GM23338 (cell line): Measurements from ENCODE around the gene PPIP5K2. TPM values are rescaled to one million over a fixed set of nuclear protein-coding genes. Genes with fewer than 3 reads are reported as not detected.

ENCODE experiments used
- ATAC-seq: fragments of 200-7000 bp; cut with Tn5 transposase; 3 replicates; pipeline ENCODE4 v1.9.1; 2020
- DNase-seq: peaks from one replicate; pipeline ENCODE4 v3.0.0-alpha.2; 2015; ENCODE audit warnings: low spot score
- H2AFZ ChIP-seq: fragments of 200-600 bp; sonication (generic); 2 replicates; pipeline ENCODE4 v1.8.0; 2016; ENCODE audit warnings: antibody characterized with exemption, mild to moderate bottlenecking, moderate library complexity
- H3F3A ChIP-seq: fragments of 200-600 bp; sonication (generic); replicated peaks from 2 replicates; pipeline ENCODE4 v1.8.0; 2017; ENCODE audit warnings: antibody characterized with exemption, mixed run types, low read depth
- H3K27ac ChIP-seq: fragments of 200-600 bp; sonication (generic); 2 replicates; pipeline ENCODE4 v1.6.1; 2016; ENCODE audit warnings: low read depth
- H3K27me3 ChIP-seq: fragments of 200-600 bp; sonication (generic); 2 replicates; pipeline ENCODE4 v1.8.0; 2016; ENCODE audit warnings: mild to moderate bottlenecking, mixed run types, moderate library complexity; ENCODE audit not compliant: insufficient read depth
- H3K36me3 ChIP-seq: fragments of 200-600 bp; sonication (generic); 2 replicates; pipeline ENCODE4 v1.8.0; 2016; ENCODE audit warnings: mild to moderate bottlenecking; ENCODE audit not compliant: insufficient read depth
- H3K4me1 ChIP-seq: fragments of 200-600 bp; sonication (generic); 2 replicates; pipeline ENCODE4 v1.8.0; 2016; ENCODE audit warnings: mild to moderate bottlenecking, moderate library complexity; ENCODE audit not compliant: insufficient read depth
- H3K4me2 ChIP-seq: fragments of 200-600 bp; sonication (generic); 2 replicates; pipeline ENCODE4 v1.7.1; 2017; ENCODE audit warnings: mixed run types
- H3K4me3 ChIP-seq: fragments of 200-600 bp; sonication (generic); 2 replicates; pipeline ENCODE4 v1.6.1; 2016; ENCODE audit warnings: mixed run types
- H3K79me2 ChIP-seq: fragments of 200-600 bp; sonication (generic); replicated peaks from 2 replicates; pipeline ENCODE4 v1.8.0; 2017; ENCODE audit warnings: mild to moderate bottlenecking; ENCODE audit not compliant: insufficient read depth
- H3K9me2 ChIP-seq: fragments of 200-600 bp; sonication (generic); 2 replicates; pipeline ENCODE4 v1.8.0; 2017; ENCODE audit not compliant: insufficient read depth
- H4K20me1 ChIP-seq: fragments of 200-600 bp; sonication (generic); replicated peaks from 2 replicates; pipeline ENCODE4 v1.8.0; 2017; ENCODE audit warnings: mild to moderate bottlenecking; ENCODE audit not compliant: insufficient read depth
- H3K27ac Mint-ChIP-seq: 2 replicates; pipeline ENCODE4 v1.8.0; 2020; ENCODE audit warnings: inconsistent platforms, mild to moderate bottlenecking, moderate library complexity, mixed read lengths
- H3K27me3 Mint-ChIP-seq: 3 replicates; pipeline ENCODE4 v1.8.0; 2022; ENCODE audit warnings: low read depth, mild to moderate bottlenecking, moderate library complexity, mixed read lengths, inconsistent platforms; ENCODE audit not compliant: insufficient read depth, poor library complexity
- H3K36me3 Mint-ChIP-seq: 3 replicates; pipeline ENCODE4 v1.8.0; 2021; ENCODE audit warnings: low read depth, mild to moderate bottlenecking, inconsistent platforms, moderate library complexity, mixed read lengths
- H3K4me1 Mint-ChIP-seq: 3 replicates; pipeline ENCODE4 v1.8.0; 2020; ENCODE audit warnings: mild to moderate bottlenecking, inconsistent platforms, mixed read lengths
- H3K4me3 Mint-ChIP-seq: 3 replicates; pipeline ENCODE4 v1.8.0; 2021; ENCODE audit warnings: moderate library complexity, mild to moderate bottlenecking, inconsistent platforms, mixed read lengths
- H3K9me3 Mint-ChIP-seq: 3 replicates; pipeline ENCODE4 v1.8.0; 2020; ENCODE audit warnings: moderate library complexity, mild to moderate bottlenecking, inconsistent platforms, mixed read lengths
- CREB1 ChIP-seq: fragments of 250-450 bp; sonication (Bioruptor Pico); IDR thresholded peaks from 2 replicates; pipeline ENCODE4 v1.5.0; 2020; ENCODE audit warnings: low read depth, mild to moderate bottlenecking, moderate library complexity
- ETS1 ChIP-seq: IDR thresholded peaks from 2 replicates; pipeline ENCODE4 v1.6.1; 2016; ENCODE audit warnings: antibody characterized with exemption
- EZH2 ChIP-seq: fragments of 200-600 bp; sonication (generic); IDR thresholded peaks from one replicate; pipeline ENCODE4 v1.8.0; 2017; ENCODE audit warnings: antibody characterized with exemption, mild to moderate bottlenecking, low read depth; ENCODE audit not compliant: unreplicated experiment
- EZH2phosphoT487 ChIP-seq: fragments of 200-600 bp; sonication (generic); IDR thresholded peaks from one replicate; pipeline ENCODE4 v1.8.1; 2018; ENCODE audit warnings: antibody characterized with exemption; ENCODE audit not compliant: unreplicated experiment
- JUNB ChIP-seq: IDR thresholded peaks from one replicate; pipeline ENCODE4 v1.6.1; 2016; ENCODE audit warnings: antibody characterized with exemption; ENCODE audit not compliant: unreplicated experiment
- NANOG ChIP-seq: IDR thresholded peaks from 2 replicates; pipeline ENCODE4 v1.6.1; 2016; ENCODE audit warnings: antibody characterized with exemption, borderline replicate concordance
- POLR2AphosphoS5 ChIP-seq: IDR thresholded peaks from 2 replicates; pipeline ENCODE4 v1.6.1; 2016; ENCODE audit warnings: antibody characterized with exemption, low read depth
- REST ChIP-seq: IDR thresholded peaks from one replicate; pipeline ENCODE4 v1.6.1; 2018; ENCODE audit warnings: antibody characterized with exemption; ENCODE audit not compliant: unreplicated experiment
- STAT1 ChIP-seq: IDR thresholded peaks from one replicate; pipeline ENCODE4 v1.6.1; 2016; ENCODE audit warnings: antibody characterized with exemption; ENCODE audit not compliant: unreplicated experiment
- ZNF114 ChIP-seq: fragments of 250-450 bp; sonication (Bioruptor Pico); IDR thresholded peaks from 2 replicates; pipeline ENCODE4 v1.5.0; 2020; ENCODE audit warnings: mild to moderate bottlenecking, moderate library complexity
- ZNF331 ChIP-seq: fragments of 250-450 bp; sonication (Bioruptor Pico); IDR thresholded peaks from 2 replicates; pipeline ENCODE4 v1.5.0; 2020; ENCODE audit warnings: low read depth, mild to moderate bottlenecking, moderate library complexity
- ZNF462 ChIP-seq: fragments of 250-450 bp; sonication (Bioruptor Pico); IDR thresholded peaks from 2 replicates; pipeline ENCODE4 v1.5.0; 2020; ENCODE audit warnings: mild to moderate bottlenecking, moderate library complexity
- polyA plus RNA-seq: library from polyadenylated mRNA; unstranded; fragments of >200 nt; fragmentation: Nextera tagmentation; extraction: Ambion mirVana; gene quantifications from 2 replicates; pipeline ENCODE4 v1.2.1, GENCODE V29; 2016
- total RNA-seq: library from RNA; depleted of rRNA; stranded (reverse); fragments of >200 nt; shearing (Covaris generic); gene quantifications from 2 replicates; pipeline ENCODE4 v1.2.3, GENCODE V29; 2014

Gene PPIP5K2
- total and polyA plus RNA-seq, 2 experiments from 2014 or later, result 41.7 to 45.4 TPM

- H2AFZ ChIP-seq, result no peak overlapping the region
- H3K4me1 ChIP-seq, result no peaks in the 10 kb centered on the region
- ATAC-seq (no peak), DNase-seq (no peak)
- no peaks in the 10 kb centered on the region; the same call in 1 of the 2 replicates for H4K20me1 ChIP-seq
- Mint-ChIP-seq H3K36me3 (no peaks in the 10 kb centered on the region), H3K27ac (no peak overlapping the region), H3K27me3 (no peaks in the 10 kb centered on the region), H3K9me3 (no peaks in the 10 kb centered on the region), H3K4me1 (peaks cover 4% of the 10 kb centered on the region; the same call in 1 of the 3 replicates), H3K4me3 (no peak overlapping the region)
- H3K36me3 ChIP-seq, result no peaks in the 10 kb centered on the region
- peaks cover 22% of the 10 kb centered on the region for H3K79me2 ChIP-seq
- no peak overlapping the region for H3K4me3 ChIP-seq
- no peak overlapping the region for H3K4me2 ChIP-seq
- no peaks in the 10 kb centered on the region for H3F3A ChIP-seq
- no peak overlapping the region for H3K27ac ChIP-seq
- H3K27me3 ChIP-seq, result no peaks in the 10 kb centered on the region
- TF ChIP-seq ETS1, result no peak
- no peak for TF ChIP-seq ZNF331
- no peak for TF ChIP-seq EZH2
- no peak for TF ChIP-seq EZH2phosphoT487
- no peak for TF ChIP-seq REST
- no peak for TF ChIP-seq ZNF462 (CRISPR knock-in tag)
- TF ChIP-seq CREB1 (CRISPR knock-in tag), result no peak
- no peak for TF ChIP-seq JUNB
- no peak for TF ChIP-seq ZNF114 (CRISPR knock-in tag)
- no peak for TF ChIP-seq POLR2AphosphoS5
- no peak for TF ChIP-seq STAT1
- no peak for TF ChIP-seq NANOG
- no peaks in the 10 kb centered on the region for H3K9me2 ChIP-seq
These were observed 6.5 kb downstream of the PPIP5K2 start for GRCh38 chr5:103126557-103126956.
